Panc1 (cell line): ENCODE measurements around the gene MACROH2A1. TPM values are rescaled to one million over a fixed set of nuclear protein-coding genes. Genes with fewer than 3 reads are reported as not detected.

Experiments used
- ATAC-seq: fragments of 200-7000 bp; cut with Tn5 transposase; 2 replicates; pipeline ENCODE4 v1.9.1; 2020; ENCODE audit warnings: mild to moderate bottlenecking, moderate library complexity
- BruUV-seq: library from RNA; stranded (reverse); fragments of 400-500 nt; replicated peaks from 2 replicates; lab custom pipeline; 2021; lab: Mats Ljungman, UMichigan
- CTCF ChIA-PET: fragments of 300-600 bp; sonication (Branson Sonifier 250); formaldehyde crosslinking; loops from one replicate; lab custom pipeline; 2022; ENCODE audit warnings: antibody characterized with exemption; lab: Charles Lee
- POLR2A ChIA-PET: fragments of 300-600 bp; sonication (Branson Sonifier 250); formaldehyde crosslinking; loops from one replicate; lab custom pipeline; 2022; ENCODE audit warnings: antibody characterized with exemption; lab: Charles Lee
- DNase-seq: peaks from one replicate; pipeline ENCODE4 v3.0.0-alpha.2; 2010; ENCODE audit warnings: low read depth, low spot score
- H3K27ac ChIP-seq: 2 replicates; pipeline ENCODE4 v1.5.1; 2011; ENCODE audit warnings: mild to moderate bottlenecking, low read length, inconsistent platforms
- H3K27me3 ChIP-seq: fragments of 200-500 bp; sonication (Bioruptor generic); 2 replicates; pipeline ENCODE4 v1.6.0; 2014; ENCODE audit warnings: low read length, inconsistent platforms; ENCODE audit not compliant: control insufficient read depth, insufficient read depth
- H3K36me3 ChIP-seq: fragments of 200-500 bp; sonication (Bioruptor generic); 2 replicates; pipeline ENCODE4 v1.5.1; 2014; ENCODE audit warnings: inconsistent platforms, mild to moderate bottlenecking, low read length, moderate library complexity; ENCODE audit not compliant: control insufficient read depth, insufficient read depth
- H3K4me1 ChIP-seq: 2 replicates; pipeline ENCODE4 v1.5.1; 2011; ENCODE audit warnings: inconsistent platforms, mild to moderate bottlenecking, low read length, moderate library complexity; ENCODE audit not compliant: control insufficient read depth, insufficient read depth
- H3K4me3 ChIP-seq, 2 experiments: 2 replicates each; pipeline ENCODE4 v1.5.1; 2011 to 2012; ENCODE audit warnings: low read depth in 2 of 2, low read length in 2 of 2, mild to moderate bottlenecking in 2 of 2, inconsistent platforms in 1 of 2, moderate library complexity in 1 of 2
- H3K9me3 ChIP-seq: fragments of 200-500 bp; sonication (Bioruptor generic); 2 replicates; pipeline ENCODE4 v1.5.1; 2014; ENCODE audit warnings: low read depth, mild to moderate bottlenecking, inconsistent platforms, low read length, moderate library complexity; ENCODE audit not compliant: control insufficient read depth, insufficient read depth
- CTCF ChIP-seq: fragments of 450-650 bp; IDR thresholded peaks from 2 replicates; pipeline ENCODE4 v1.5.1; 2017; ENCODE audit warnings: mild to moderate bottlenecking
- POLR2AphosphoS5 ChIP-seq: IDR thresholded peaks from 2 replicates; pipeline ENCODE4 v1.6.1; 2012; ENCODE audit warnings: mild to moderate bottlenecking, low read depth, low read length, moderate library complexity
- REST ChIP-seq, 2 experiments: IDR thresholded peaks; 2 replicates each; pipeline ENCODE4 v1.6.1; 2011 to 2012; ENCODE audit warnings: low read depth in 2 of 2, control low read depth in 1 of 2, low read length in 1 of 2, mild to moderate bottlenecking in 1 of 2, moderate library complexity in 1 of 2; ENCODE audit not compliant: insufficient read depth in 1 of 2
- SIN3A ChIP-seq: IDR thresholded peaks from 2 replicates; pipeline ENCODE4 v1.6.1; 2012; ENCODE audit warnings: low read depth, mild to moderate bottlenecking, low read length, moderate library complexity, borderline replicate concordance; ENCODE audit not compliant: insufficient read depth
- TCF7L2 ChIP-seq: IDR thresholded peaks from 2 replicates; pipeline ENCODE4 v1.6.1; 2011; ENCODE audit warnings: mild to moderate bottlenecking, low read depth, low read length, inconsistent platforms
- in situ Hi-C: cut with HindIII; loops from 2 replicates; pipeline ENCODE4 v1.10.0; 2016; ENCODE audit warnings: low sequenced_read_pairs, low pct_unique_long_range_greater_than_20kb
- intact Hi-C: fragments of 100-400 bp; cut with micrococcal nuclease; formaldehyde crosslinking; loops from one replicate; pipeline ENCODE4 v1.10.0; 2022; ENCODE audit not compliant: unreplicated experiment
- total RNA-seq: library from RNA; stranded (reverse); gene quantifications from one replicate; pipeline ENCODE4 v1.2.1, GENCODE V29; 2021; ENCODE audit not compliant: unreplicated experiment

MACROH2A1 gene
- total RNA-seq, 1 experiment from 2014 or later, result 162 TPM

- Histone ChIP-seq H3K36me3 (peaks cover 23% of the 10 kb centered on the region), H3K4me1 (no peaks in the 10 kb centered on the region), H3K9me3 (no peaks in the 10 kb centered on the region), H3K27ac (no peak overlapping the region), H3K4me3 (no peak overlapping the region), H3K27me3 (no peaks in the 10 kb centered on the region)
- no peak for ATAC-seq
- no TSS peak for BruUV-seq
- DNase-seq, result no peak
- intact Hi-C loops, result no loop called here
- no peak for TF ChIP-seq SIN3A
- CTCF ChIA-PET, result no interaction called here
- POLR2A ChIA-PET, result no interaction called here
- in situ Hi-C loops, result no loop called here
Measured at GRCh38 chr5:135383803-135384495, 15.1 kb downstream of the MACROH2A1 start.

- no peaks in the 10 kb centered on the region for H3K9me3 ChIP-seq
- POLR2A ChIA-PET, result no interaction called here
- H3K36me3 ChIP-seq, result peaks cover 23% of the 10 kb centered on the region
- ATAC-seq (no peak), DNase-seq (no peak)
- no TSS peak for BruUV-seq
- H3K27ac ChIP-seq, result no peak overlapping the region
- CTCF ChIA-PET, result no interaction called here
- in situ Hi-C loops, result no loop called here
- H3K27me3 ChIP-seq, result no peaks in the 10 kb centered on the region
- H3K4me3 ChIP-seq, result no peak overlapping the region
- TF ChIP-seq SIN3A (no peak), POLR2AphosphoS5 (no peak), TCF7L2 (no peak), CTCF (no peak), REST (IDR thresholded peaks at IDR 0.05; ENCODE audit: insufficient read depth in 1 of 2, low read depth in 2 of 2, low read length in 1 of 2) (no peak)
- intact Hi-C loops, result no loop called here
- H3K4me1 ChIP-seq, result no peaks in the 10 kb centered on the region
Measured at GRCh38 chr5:135382981-135383380, 16.1 kb downstream of the MACROH2A1 start.

- DNase-seq (no peak), ATAC-seq (no peak)
- Histone ChIP-seq H3K9me3 (no peaks in the 10 kb centered on the region), H3K4me3 (no peak overlapping the region), H3K4me1 (no peaks in the 10 kb centered on the region), H3K36me3 (peaks cover 20% of the 10 kb centered on the region), H3K27me3 (no peaks in the 10 kb centered on the region), H3K27ac (no peak overlapping the region)
- ChIA-PET CTCF (no interaction called here), POLR2A (no interaction called here)
- no TSS peak for BruUV-seq
- intact Hi-C loops, result no loop called here
- TF ChIP-seq POLR2AphosphoS5 (no peak), SIN3A (no peak), CTCF (no peak), TCF7L2 (no peak), REST (IDR thresholded peaks at IDR 0.05; ENCODE audit: insufficient read depth in 1 of 2, low read depth in 2 of 2, low read length in 1 of 2) (no peak)
- in situ Hi-C loops, result no loop called here
Measured at GRCh38 chr5:135382106-135382790, 16.8 kb downstream of the MACROH2A1 start.
